ENCODE measurements around the gene NFIB.

DNA sequence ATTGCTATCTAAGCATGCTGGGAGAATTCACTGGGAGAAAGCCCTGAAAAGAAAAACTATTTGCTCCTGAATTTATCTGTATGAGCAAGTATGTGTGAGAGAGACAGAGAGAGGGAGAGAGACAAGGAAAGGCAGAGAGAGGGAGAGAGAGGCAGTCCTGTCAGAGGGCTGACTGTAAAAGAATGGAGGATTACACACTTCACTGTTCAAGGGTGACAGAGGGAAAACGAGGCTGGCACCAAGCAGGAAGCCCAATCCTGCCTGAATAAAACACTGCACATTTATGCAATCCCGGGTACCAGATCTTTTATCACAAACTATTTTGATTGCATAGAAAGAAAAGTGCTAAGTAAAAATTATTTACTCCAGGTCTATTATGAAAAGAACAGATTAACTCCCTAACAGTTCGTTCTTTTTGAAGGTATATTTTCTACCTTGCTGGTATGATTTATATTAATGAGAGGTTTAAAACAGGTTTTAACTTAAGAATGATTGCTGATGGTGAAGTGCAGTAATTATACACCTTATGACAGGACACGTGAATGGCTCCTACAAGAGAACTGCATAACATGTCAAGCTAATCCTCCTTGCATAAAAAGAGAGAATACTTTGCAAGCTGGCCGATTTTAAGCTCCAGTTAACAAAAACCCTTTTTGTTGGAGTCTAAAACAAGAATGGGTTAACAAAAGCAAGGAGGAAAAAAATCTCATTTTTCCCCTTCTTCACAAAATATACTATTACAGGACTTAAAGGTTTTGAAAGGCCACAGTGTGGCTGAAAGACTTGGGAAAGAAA lies 82.5 kb downstream of the NFIB start:
- TF ChIP-seq, protein P1, sequence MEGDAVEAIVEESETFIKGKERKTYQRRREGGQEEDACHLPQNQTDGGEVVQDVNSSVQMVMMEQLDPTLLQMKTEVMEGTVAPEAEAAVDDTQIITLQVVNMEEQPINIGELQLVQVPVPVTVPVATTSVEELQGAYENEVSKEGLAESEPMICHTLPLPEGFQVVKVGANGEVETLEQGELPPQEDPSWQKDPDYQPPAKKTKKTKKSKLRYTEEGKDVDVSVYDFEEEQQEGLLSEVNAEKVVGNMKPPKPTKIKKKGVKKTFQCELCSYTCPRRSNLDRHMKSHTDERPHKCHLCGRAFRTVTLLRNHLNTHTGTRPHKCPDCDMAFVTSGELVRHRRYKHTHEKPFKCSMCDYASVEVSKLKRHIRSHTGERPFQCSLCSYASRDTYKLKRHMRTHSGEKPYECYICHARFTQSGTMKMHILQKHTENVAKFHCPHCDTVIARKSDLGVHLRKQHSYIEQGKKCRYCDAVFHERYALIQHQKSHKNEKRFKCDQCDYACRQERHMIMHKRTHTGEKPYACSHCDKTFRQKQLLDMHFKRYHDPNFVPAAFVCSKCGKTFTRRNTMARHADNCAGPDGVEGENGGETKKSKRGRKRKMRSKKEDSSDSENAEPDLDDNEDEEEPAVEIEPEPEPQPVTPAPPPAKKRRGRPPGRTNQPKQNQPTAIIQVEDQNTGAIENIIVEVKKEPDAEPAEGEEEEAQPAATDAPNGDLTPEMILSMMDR (IDR thresholded peaks at IDR 0.05 in 4 of 5, conservative IDR thresholded peaks at IDR 0.05 in 1 of 5) = no peak
- no peak for TF ChIP-seq POLR2A (IDR thresholded peaks at IDR 0.05)
